ENCODE results near the gene AICDA.
"Not testable (repeated sequence)": the region's sequence is repeated elsewhere in the genome, so short reads cannot be mapped to it uniquely, and the experiment has no call there.

Gene AICDA

GRCh38 chr12:8637666-8638065 lies 25.0 kb upstream of the AICDA start:
- Histone ChIP-seq H3K9ac (ENCODE audit: low read length) (no peak overlapping the region), H3K4me1 (ENCODE audit: control insufficient read depth, insufficient read depth, low read length) (no peaks in the 10 kb centered on the region), H3K4me3 (ENCODE audit: low read length) (no peak overlapping the region), H3K27me3 (replicated peaks; ENCODE audit: control insufficient read depth, insufficient read depth, low read length) (no peaks in the 10 kb centered on the region), H3K9me3 (ENCODE audit: control insufficient read depth, low read length) (no peaks in the 10 kb centered on the region), H3K36me3 (ENCODE audit: control insufficient read depth, insufficient read depth, low read length, severe bottlenecking) (peaks cover 6% of the 10 kb centered on the region)
- no peak for DNase-seq (ENCODE audit: low read depth)

- H3K4me3 ChIP-seq (ENCODE audit: low read length), result no peak overlapping the region
- no peaks in the 10 kb centered on the region for H3K4me1 ChIP-seq (ENCODE audit: control insufficient read depth, insufficient read depth, low read length)
- H3K9me3 ChIP-seq (ENCODE audit: control insufficient read depth, low read length), result no peaks in the 10 kb centered on the region
- H3K36me3 ChIP-seq (ENCODE audit: control insufficient read depth, insufficient read depth, low read length, severe bottlenecking), result peaks cover 6% of the 10 kb centered on the region
- H3K9ac ChIP-seq (ENCODE audit: low read length), result no peak overlapping the region
- H3K27me3 ChIP-seq (replicated peaks; ENCODE audit: control insufficient read depth, insufficient read depth, low read length), result no peaks in the 10 kb centered on the region
- DNase-seq (ENCODE audit: low read depth), result no peak
Observed at GRCh38 chr12:8637244-8637643, 24.6 kb upstream of the AICDA start.

GRCh38 chr12:8636581-8636980 lies 23.9 kb upstream of the AICDA start:
- no peaks in the 10 kb centered on the region for H3K4me1 ChIP-seq (ENCODE audit: control insufficient read depth, insufficient read depth, low read length)
- H3K9ac ChIP-seq (ENCODE audit: low read length), result no peak overlapping the region
- H3K9me3 ChIP-seq (ENCODE audit: control insufficient read depth, low read length), result no peaks in the 10 kb centered on the region
- H3K4me3 ChIP-seq (ENCODE audit: low read length), result no peak overlapping the region
- DNase-seq (ENCODE audit: low read depth), result no peak
- peaks cover 6% of the 10 kb centered on the region for H3K36me3 ChIP-seq (ENCODE audit: control insufficient read depth, insufficient read depth, low read length, severe bottlenecking)
- no peaks in the 10 kb centered on the region for H3K27me3 ChIP-seq (replicated peaks; ENCODE audit: control insufficient read depth, insufficient read depth, low read length)

- not testable (repeated sequence) for H3K36me3 ChIP-seq (ENCODE audit: control insufficient read depth, insufficient read depth, low read length, severe bottlenecking); H3K27me3 ChIP-seq (replicated peaks; ENCODE audit: control insufficient read depth, insufficient read depth, low read length); DNase-seq (ENCODE audit: low read depth); H3K9me3 ChIP-seq (ENCODE audit: control insufficient read depth, low read length); H3K4me1 ChIP-seq (ENCODE audit: control insufficient read depth, insufficient read depth, low read length); H3K9ac ChIP-seq (ENCODE audit: low read length); H3K4me3 ChIP-seq (ENCODE audit: low read length)
Observed at GRCh38 chr12:8636007-8636346, 23.3 kb upstream of the AICDA start.

GRCh38 chr12:8635342-8636006 lies 22.8 kb upstream of the AICDA start:
- H3K9me3 ChIP-seq (ENCODE audit: control insufficient read depth, low read length); H3K9ac ChIP-seq (ENCODE audit: low read length); H3K27me3 ChIP-seq (replicated peaks; ENCODE audit: control insufficient read depth, insufficient read depth, low read length); DNase-seq (ENCODE audit: low read depth); H3K4me1 ChIP-seq (ENCODE audit: control insufficient read depth, insufficient read depth, low read length); H3K36me3 ChIP-seq (ENCODE audit: control insufficient read depth, insufficient read depth, low read length, severe bottlenecking); H3K4me3 ChIP-seq (ENCODE audit: low read length): not testable (repeated sequence)

GRCh38 chr12:8630131-8630530 lies 17.5 kb upstream of the AICDA start:
- H3K4me1 ChIP-seq (ENCODE audit: control insufficient read depth, insufficient read depth, low read length), result peaks cover 21% of the 10 kb centered on the region
- no peak overlapping the region for H3K9ac ChIP-seq (ENCODE audit: low read length)
- no peaks in the 10 kb centered on the region for H3K27me3 ChIP-seq (replicated peaks; ENCODE audit: control insufficient read depth, insufficient read depth, low read length)
- H3K36me3 ChIP-seq (ENCODE audit: control insufficient read depth, insufficient read depth, low read length, severe bottlenecking), result no peaks in the 10 kb centered on the region
- H3K4me3 ChIP-seq (ENCODE audit: low read length), result no peak overlapping the region
- H3K9me3 ChIP-seq (ENCODE audit: control insufficient read depth, low read length), result no peaks in the 10 kb centered on the region
- DNase-seq (ENCODE audit: low read depth), result no peak

- no peaks in the 10 kb centered on the region for H3K27me3 ChIP-seq (replicated peaks; ENCODE audit: control insufficient read depth, insufficient read depth, low read length)
- peak; percentile 52 for DNase-seq (ENCODE audit: low read depth)
- no peak overlapping the region for H3K9ac ChIP-seq (ENCODE audit: low read length)
- peaks cover 21% of the 10 kb centered on the region for H3K4me1 ChIP-seq (ENCODE audit: control insufficient read depth, insufficient read depth, low read length)
- H3K9me3 ChIP-seq (ENCODE audit: control insufficient read depth, low read length), result no peaks in the 10 kb centered on the region
- H3K36me3 ChIP-seq (ENCODE audit: control insufficient read depth, insufficient read depth, low read length, severe bottlenecking), result no peaks in the 10 kb centered on the region
- H3K4me3 ChIP-seq (ENCODE audit: low read length), result no peak overlapping the region
Observed at GRCh38 chr12:8629486-8630033, 16.9 kb upstream of the AICDA start.

GRCh38 chr12:8628731-8629130 lies 16.1 kb upstream of the AICDA start:
- H3K36me3 ChIP-seq (ENCODE audit: control insufficient read depth, insufficient read depth, low read length, severe bottlenecking), result no peaks in the 10 kb centered on the region
- peak; percentile 13 for DNase-seq (ENCODE audit: low read depth)
- H3K9ac ChIP-seq (ENCODE audit: low read length), result no peak overlapping the region
- no peaks in the 10 kb centered on the region for H3K9me3 ChIP-seq (ENCODE audit: control insufficient read depth, low read length)
- H3K27me3 ChIP-seq (replicated peaks; ENCODE audit: control insufficient read depth, insufficient read depth, low read length), result no peaks in the 10 kb centered on the region
- H3K4me3 ChIP-seq (ENCODE audit: low read length), result no peak overlapping the region
- peaks cover 21% of the 10 kb centered on the region for H3K4me1 ChIP-seq (ENCODE audit: control insufficient read depth, insufficient read depth, low read length)

GRCh38 chr12:8624750-8625149 lies 12.1 kb upstream of the AICDA start:
- peaks cover 14% of the 10 kb centered on the region for H3K4me1 ChIP-seq (ENCODE audit: control insufficient read depth, insufficient read depth, low read length)
- not testable (repeated sequence) for H3K4me3 ChIP-seq (ENCODE audit: low read length); H3K9ac ChIP-seq (ENCODE audit: low read length); H3K36me3 ChIP-seq (ENCODE audit: control insufficient read depth, insufficient read depth, low read length, severe bottlenecking); DNase-seq (ENCODE audit: low read depth); H3K9me3 ChIP-seq (ENCODE audit: control insufficient read depth, low read length); H3K27me3 ChIP-seq (replicated peaks; ENCODE audit: control insufficient read depth, insufficient read depth, low read length)

- Histone ChIP-seq H3K4me1 (ENCODE audit: control insufficient read depth, insufficient read depth, low read length) (peaks cover 12% of the 10 kb centered on the region), H3K36me3 (ENCODE audit: control insufficient read depth, insufficient read depth, low read length, severe bottlenecking) (no peaks in the 10 kb centered on the region), H3K27me3 (replicated peaks; ENCODE audit: control insufficient read depth, insufficient read depth, low read length) (no peaks in the 10 kb centered on the region), H3K4me3 (ENCODE audit: low read length) (no peak overlapping the region), H3K9ac (ENCODE audit: low read length) (no peak overlapping the region), H3K9me3 (ENCODE audit: control insufficient read depth, low read length) (peaks cover 4% of the 10 kb centered on the region)
- DNase-seq (ENCODE audit: low read depth), result no peak
Observed at GRCh38 chr12:8622646-8623045, 10.0 kb upstream of the AICDA start.

GRCh38 chr12:8615206-8615605 lies 2.5 kb upstream of the AICDA start:
- H3K27me3 ChIP-seq (replicated peaks; ENCODE audit: control insufficient read depth, insufficient read depth, low read length), result no peaks in the 10 kb centered on the region
- H3K4me3 ChIP-seq (ENCODE audit: low read length), result no peak overlapping the region
- H3K36me3 ChIP-seq (ENCODE audit: control insufficient read depth, insufficient read depth, low read length, severe bottlenecking), result no peaks in the 10 kb centered on the region
- H3K9me3 ChIP-seq (ENCODE audit: control insufficient read depth, low read length), result no peaks in the 10 kb centered on the region
- DNase-seq (ENCODE audit: low read depth), result no peak
- H3K4me1 ChIP-seq (ENCODE audit: control insufficient read depth, insufficient read depth, low read length), result peaks cover 12% of the 10 kb centered on the region
- H3K9ac ChIP-seq (ENCODE audit: low read length), result no peak overlapping the region

GRCh38 chr12:8613881-8614280 lies 1.2 kb upstream of the AICDA start:
- not testable (repeated sequence) for H3K4me1 ChIP-seq (ENCODE audit: control insufficient read depth, insufficient read depth, low read length); DNase-seq (ENCODE audit: low read depth); H3K9ac ChIP-seq (ENCODE audit: low read length); H3K36me3 ChIP-seq (ENCODE audit: control insufficient read depth, insufficient read depth, low read length, severe bottlenecking); H3K9me3 ChIP-seq (ENCODE audit: control insufficient read depth, low read length); H3K27me3 ChIP-seq (replicated peaks; ENCODE audit: control insufficient read depth, insufficient read depth, low read length); H3K4me3 ChIP-seq (ENCODE audit: low read length)

Measured in adipocyte (in vitro differentiated cells).